Ovary (tissue), 9 donors: Measurements from ENCODE around the gene ZNFX1. TPM values are rescaled to one million over a fixed set of nuclear protein-coding genes. Genes with fewer than 3 reads are reported as not detected.

Source experiments
- DNase-seq, 5 donors: peaks; one replicate each; pipeline ENCODE4 v3.0.0-alpha.2; 2019 to 2020
- H3K27ac ChIP-seq, 2 donors: fragments of 200-600 bp; one replicate each; pipeline versions ENCODE4 v1.5.1 to v1.8.0; 2019 to 2022
- H3K27me3 ChIP-seq: fragments of 200-600 bp; one replicate; pipeline ENCODE4 v1.8.0; 2022
- H3K36me3 ChIP-seq: fragments of 200-600 bp; sonication (generic); one replicate; pipeline ENCODE4 v1.5.1; 2019
- H3K4me1 ChIP-seq: one replicate; pipeline ENCODE4 v1.8.1; 2013; ENCODE audit warnings: mild to moderate bottlenecking, moderate library complexity; ENCODE audit not compliant: insufficient read depth
- H3K4me3 ChIP-seq: fragments of 200-600 bp; sonication (generic); one replicate; pipeline ENCODE4 v1.5.1; 2017
- H3K9me3 ChIP-seq, 2 donors: fragments of 200-600 bp in 1 of 2; sonication (generic) in 1 of 2; one replicate each; pipeline versions ENCODE4 v1.5.1 to v1.8.1; 2013 to 2019; ENCODE audit warnings: mild to moderate bottlenecking in 1 of 2, moderate library complexity in 1 of 2
- CTCF ChIP-seq, 3 donors: fragments of 450-650 bp in 2 of 3; fragments of 200-600 bp in 1 of 3; IDR thresholded peaks; one replicate each; pipeline versions ENCODE4 v1.5.1 to v1.8.0; 2016 to 2022; ENCODE audit warnings: antibody characterized with exemption in 3 of 3, mild to moderate bottlenecking in 1 of 3
- EP300 ChIP-seq: sonication (generic); formaldehyde crosslinking; IDR thresholded peaks from one replicate; pipeline ENCODE4 v1.6.1; 2017; ENCODE audit warnings: antibody characterized with exemption
- POLR2A ChIP-seq: fragments of 450-650 bp; IDR thresholded peaks from one replicate; pipeline ENCODE4 v1.6.1; 2017; ENCODE audit warnings: antibody characterized with exemption, mild to moderate bottlenecking, moderate library complexity
- WGBS, 3 donors: extraction: QIAGEN DNeasy Blood & Tissue Kit in 1 of 3; methylation state at CpG; one replicate each; pipeline versions ENCODE4 v1.1.5 to v1.1.7; 2013 to 2017; 5-methylcytosine and 5-hydroxymethylcytosine counted together
- intact Hi-C, 4 donors: fragments of 100-400 bp; cut with DNase I; formaldehyde crosslinking; loops; one replicate each; pipeline versions ENCODE4 v1.11.0 to v1.15.1; 2022 to 2023
- polyA plus RNA-seq, 2 donors: library from polyadenylated mRNA; stranded (reverse); fragments of 200-250 nt in 1 of 2; fragments of 350-450 nt in 1 of 2; fragmentation: Illumina TruSeq in 1 of 2; extraction: RNeasy Lipid Tissue Mini Kit (QIAGEN cat#74804) in 1 of 2; gene quantifications; one replicate each; pipeline ENCODE4 v1.2.3, GENCODE V29; 2013 to 2014
- total RNA-seq, 7 donors: library from RNA; depleted of rRNA in 2 of 7; stranded (reverse); fragments of >200 nt in 2 of 7; fragmentation: NEBNext Ultra II Directional in 3 of 7; extraction: Animal tissue kit (Norgen Biotek cat#: 25700) in 3 of 7; gene quantifications; one replicate each; pipeline versions ENCODE4 v1.1.0 to v1.2.4, GENCODE V29; 2016 to 2023
- donor health status: DM: no; HTN: no; CAD: no; lungs with moderate emphysema.
- donor health status: DM: no; HTN: no; CAD: no.
- donor health status: Bipolar disorder and iron deficiency.
- donor health status: DM: yes; HTN: yes; CAD: no.
- donor health status: DM: no; HTN: no; CAD: no.
- donor health status: DM: yes; HTN: yes; CAD: no.

Gene ZNFX1
- total and polyA plus RNA-seq, 9 donors = 9.2 to 38.1 (median 23.5) TPM

- Histone ChIP-seq H3K36me3 (no peaks in the 10 kb centered on the region), H3K27ac (no peak overlapping the region), H3K27me3 (no peaks in the 10 kb centered on the region), H3K4me3 (no peak overlapping the region), H3K4me1 (peaks cover 2% of the 10 kb centered on the region), H3K9me3 (no peaks in the 10 kb centered on the region)
- no peak for DNase-seq
- intact Hi-C loops = no loop called here
- TF ChIP-seq CTCF (IDR thresholded peaks at IDR 0.05) (no peak), EP300 (no peak), POLR2A (no peak)
- 39 to 100% (median 96%) methylated on average over 1 of the region's 1 CpG for WGBS, 3 donors
These were observed 15.4 kb downstream of the ZNFX1 start for GRCh38 chr20:49262444-49262843.

GRCh38 chr20:49261173-49261572 lies 16.7 kb downstream of the ZNFX1 start:
- TF ChIP-seq POLR2A = no peak
- TF ChIP-seq EP300 = no peak
- TF ChIP-seq CTCF (IDR thresholded peaks at IDR 0.05) = no peak
- intact Hi-C loops = no loop called here
- Histone ChIP-seq H3K27me3 (no peaks in the 10 kb centered on the region), H3K9me3 (no peaks in the 10 kb centered on the region), H3K27ac (no peak overlapping the region), H3K4me3 (no peak overlapping the region), H3K36me3 (no peaks in the 10 kb centered on the region), H3K4me1 (no peaks in the 10 kb centered on the region)
- WGBS, 3 donors = 95 to 97% (median 96%) methylated on average over 3 of the region's 3 CpGs
- DNase-seq = no peak

- H3K27me3 ChIP-seq = no peaks in the 10 kb centered on the region
- H3K36me3 ChIP-seq = no peaks in the 10 kb centered on the region
- no peak for DNase-seq
- no peak overlapping the region for H3K4me3 ChIP-seq
- intact Hi-C loops = no loop called here
- no peak for TF ChIP-seq EP300
- no peak for TF ChIP-seq POLR2A
- TF ChIP-seq CTCF (IDR thresholded peaks at IDR 0.05) = no peak
- H3K9me3 ChIP-seq = no peaks in the 10 kb centered on the region
- 89 to 95% (median 90%) methylated on average over 4 of the region's 4 CpGs for WGBS, 3 donors
- H3K27ac ChIP-seq = no peak overlapping the region
- no peaks in the 10 kb centered on the region for H3K4me1 ChIP-seq
These were observed 17.6 kb downstream of the ZNFX1 start for GRCh38 chr20:49260218-49260617.

GRCh38 chr20:49259799-49260198 lies 18.1 kb downstream of the ZNFX1 start:
- intact Hi-C loops = loop anchor here in 1 of 4 donors (5.0 kb wide), 1 partner anchor 1612 kb away; no protein-coding TSS in a partner anchor
- Histone ChIP-seq H3K27ac (no peak overlapping the region), H3K36me3 (no peaks in the 10 kb centered on the region)

More at GRCh38 chr20:49259799-49260198, 18.1 kb downstream of the ZNFX1 start:
- TF ChIP-seq CTCF (IDR thresholded peaks at IDR 0.05) = no peak
- no peak for TF ChIP-seq EP300
- no peak for TF ChIP-seq POLR2A
- WGBS, 3 donors = 94 to 97% (median 96%) methylated on average over 2 of the region's 2 CpGs
- no peaks in the 10 kb centered on the region for H3K9me3 ChIP-seq
- H3K4me3 ChIP-seq = no peak overlapping the region
- H3K27me3 ChIP-seq = no peaks in the 10 kb centered on the region
- DNase-seq = no peak
- no peaks in the 10 kb centered on the region for H3K4me1 ChIP-seq
